ENCODE results near the gene FMNL2. TPM values are rescaled to one million over a fixed set of nuclear protein-coding genes. Genes with fewer than 3 reads are reported as not detected.
A peak's percentile ranks its signal among the peaks of the same experiment; 100 is the strongest.

The FMNL2 gene
- total RNA-seq, 1 experiment from 2014 or later = 33.6 TPM

GRCh38 chr2:152452256-152452973 lies 117.4 kb downstream of the FMNL2 start:
- Mint-ChIP-seq H3K4me3 (peak overlapping the region; percentile 52 to 74), H3K27me3 (ENCODE audit: low read depth) (no peaks in the 10 kb centered on the region), H3K27ac (peak overlapping the region; percentile 97 to 99 (median 99)), H3K9me3 (no peaks in the 10 kb centered on the region), H3K4me1 (peaks cover 66 to 74% of the 10 kb centered on the region in 2 experiments), H3K36me3 (ENCODE audit: insufficient read depth in 1 of 3, low read depth in 3 of 3) (peaks cover 0 to 13% (median 4%) of the 10 kb centered on the region in 3 experiments; a peak in 5 of 7 replicates)
- no peaks in the 10 kb centered on the region for H3K9me3 ChIP-seq (ENCODE audit: control insufficient read depth, low read depth, low read length)
- peak overlapping the region; percentile 69 for H3K18ac ChIP-seq (ENCODE audit: insufficient read length, low read depth, low read length)
- H2BK15ac ChIP-seq (ENCODE audit: low read depth, low read length) = no peak overlapping the region
- peaks cover 8% of the 10 kb centered on the region; the same call in 1 of the 2 replicates for H3K79me2 ChIP-seq (ENCODE audit: insufficient read depth, low read length)
- peaks cover 21% of the 10 kb centered on the region for H3K4me1 ChIP-seq (ENCODE audit: insufficient read depth, low read length)
- H3K79me1 ChIP-seq (ENCODE audit: insufficient read depth, low read depth, low read length, poor library complexity, severe bottlenecking) = no peaks in the 10 kb centered on the region
- H3T11ph ChIP-seq (ENCODE audit: low read length) = no peak overlapping the region
- H2BK5ac ChIP-seq (ENCODE audit: insufficient read length, low read length) = no peak overlapping the region
- H3K27ac ChIP-seq (ENCODE audit: insufficient read length, low read depth, low read length) = peak overlapping the region; percentile 62
- no peaks in the 10 kb centered on the region for H4K20me1 ChIP-seq (ENCODE audit: control insufficient read depth, insufficient read depth, insufficient read length)
- peak; percentile 66 for DNase-seq
- TF ChIP-seq CTCF (conservative IDR thresholded peaks at IDR 0.05) = no peak
- H3K4ac ChIP-seq (ENCODE audit: low read depth, low read length) = no peak overlapping the region; the same call in 1 of the 2 replicates
- H3K23ac ChIP-seq (ENCODE audit: insufficient read length, low read depth, low read length) = no peak overlapping the region
- H4K91ac ChIP-seq (ENCODE audit: insufficient read length, low read depth, low read length) = peak overlapping the region; percentile 15
- no peaks in the 10 kb centered on the region for H3K27me3 ChIP-seq (ENCODE audit: insufficient read depth, low read length)
- no peak overlapping the region for H3K56ac ChIP-seq (ENCODE audit: insufficient read length, low read depth, low read length)
- H2AFZ ChIP-seq (ENCODE audit: low read length) = no peak overlapping the region
- WGBS (ENCODE audit: extremely low coverage, insufficient read length, low lambda C conversion rate) = no CpG with 5 or more reads among the region's 13 CpGs
- H4K5ac ChIP-seq (ENCODE audit: insufficient read length, low read depth, low read length) = peak overlapping the region; percentile 2
- H2BK20ac ChIP-seq (ENCODE audit: low read depth, low read length, poor library complexity, severe bottlenecking) = no peak overlapping the region
- no peak overlapping the region for H2BK120ac ChIP-seq (ENCODE audit: low read depth, low read length, poor library complexity, severe bottlenecking)
- H2AK5ac ChIP-seq (ENCODE audit: insufficient read length, low read length) = peak overlapping the region; percentile 31
- no peak overlapping the region for H4K8ac ChIP-seq (replicated peaks; ENCODE audit: insufficient read length, low read depth, low read length)
- no peaks in the 10 kb centered on the region for H3K23me2 ChIP-seq (ENCODE audit: insufficient read length, low read depth, low read length, poor library complexity, severe bottlenecking)
- no peak overlapping the region for H2BK12ac ChIP-seq (ENCODE audit: insufficient read length, low read depth, low read length)
- H3K4me2 ChIP-seq (ENCODE audit: insufficient read depth, insufficient read length, low read length) = peak overlapping the region; percentile 12
- 0 out of 2 replicates have a peak overlapping the region, but pooled peaks have one; percentile 27 for H3K14ac ChIP-seq (ENCODE audit: insufficient read depth, low read length)
- H3K9ac ChIP-seq (ENCODE audit: extremely low read depth, insufficient read length, low read length) = peak overlapping the region; percentile 13

Data from H9 (cell line).